Vein endothelial cell (primary cell): ENCODE results near the gene PHOX2A. TPM values are rescaled to one million over a fixed set of nuclear protein-coding genes. Genes with fewer than 3 reads are reported as not detected.

Source experiments
- total RNA-seq: library from RNA; depleted of rRNA; stranded (reverse); fragments of >200 nt; gene quantifications from 2 replicates; pipeline ENCODE4 v1.2.3, GENCODE V29; 2012

Gene PHOX2A
- not detected in 2 replicates for total RNA-seq

DNA sequence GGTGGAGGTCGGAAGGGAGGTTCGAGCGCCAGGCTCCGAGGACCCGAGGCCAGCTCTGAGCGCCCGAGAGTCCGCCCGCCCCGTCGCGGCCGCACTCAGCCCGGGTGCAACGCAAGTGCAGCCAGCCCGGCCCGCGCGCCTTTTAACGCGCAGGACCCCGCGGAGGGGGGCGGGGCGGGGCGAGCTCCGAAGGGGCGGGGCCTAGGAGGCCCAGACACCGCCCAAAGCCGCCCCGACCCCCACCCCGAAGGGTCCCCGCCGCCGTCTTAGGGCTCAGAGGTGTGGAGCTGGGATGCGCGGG lies at the start of gene PHOX2A:
Gene PHOX2A (minus strand): TSS at position 117 of the 301 bp plus-strand sequence. CDS start 172 bp downstream, outside the sequence.

DNA sequence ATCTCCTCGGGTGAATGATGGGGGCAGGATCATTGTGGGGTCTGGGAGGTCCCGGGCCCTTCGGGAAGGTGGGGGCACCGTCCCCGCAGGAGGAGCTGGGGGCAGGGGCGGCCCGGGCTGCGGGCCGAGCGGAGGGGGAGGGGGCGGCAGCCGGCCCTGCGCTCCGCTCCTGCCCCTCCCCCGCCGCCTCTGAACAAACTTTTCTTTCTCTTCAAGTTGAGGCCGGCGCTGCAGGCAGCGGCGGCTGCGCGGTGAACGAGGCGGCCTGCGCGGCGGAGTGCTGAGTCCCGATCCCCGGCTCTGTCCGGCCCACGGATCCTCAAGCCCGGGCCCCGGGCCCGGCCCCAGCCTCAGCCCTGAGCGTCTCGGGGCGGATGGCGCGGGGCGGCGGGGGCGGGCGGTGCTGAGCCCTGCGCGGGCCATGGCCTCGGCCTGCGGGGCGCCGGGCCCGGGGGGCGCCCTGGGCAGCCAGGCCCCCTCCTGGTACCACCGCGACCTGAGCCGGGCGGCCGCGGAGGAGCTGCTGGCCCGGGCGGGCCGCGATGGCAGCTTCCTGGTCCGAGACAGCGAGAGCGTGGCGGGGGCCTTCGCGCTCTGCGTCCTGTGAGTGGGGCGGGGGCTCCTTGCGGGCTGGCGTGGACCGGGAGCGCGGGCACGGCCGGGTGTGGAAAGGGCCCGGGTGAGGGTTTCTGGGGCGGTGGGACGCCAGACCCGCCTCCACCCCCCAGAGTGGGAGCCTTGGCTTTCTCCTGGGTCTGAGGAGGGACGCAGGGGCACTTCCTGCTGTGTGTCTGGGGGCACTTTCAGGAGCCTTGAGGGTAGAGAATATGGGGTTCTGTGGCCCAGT lies 19.2 kb downstream of the PHOX2A start, which contains the start of gene INPPL1:
Gene INPPL1 (plus strand): TSS at position 204 of the 847 bp plus-strand sequence. CDS start 218 bp downstream, at position 422.

DNA sequence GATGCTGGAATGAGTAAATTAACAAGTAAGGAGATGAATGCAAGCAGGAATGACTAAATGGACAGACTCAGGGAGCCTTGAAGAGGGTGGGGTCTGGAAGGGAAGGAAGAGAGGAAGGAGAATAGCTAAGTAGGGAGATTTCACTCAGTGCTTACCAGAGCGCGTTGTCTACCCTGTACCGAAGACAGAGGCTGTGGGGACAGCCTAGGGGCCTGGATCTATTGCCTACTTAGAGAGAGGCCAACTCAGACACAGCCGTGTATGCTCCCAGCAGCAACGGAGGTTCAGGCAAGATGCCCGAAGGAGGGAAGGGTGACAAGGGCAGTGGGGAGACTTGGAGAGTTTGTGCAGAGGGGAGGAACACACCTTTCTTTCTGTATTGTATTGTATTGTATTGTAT lies 27.3 kb downstream of the PHOX2A start, which contains the start of gene FOLR2:
Gene FOLR2 (plus strand): TSS at position 157 of the 400 bp plus-strand sequence. CDS start 1,791 bp downstream, outside the sequence.

DNA sequence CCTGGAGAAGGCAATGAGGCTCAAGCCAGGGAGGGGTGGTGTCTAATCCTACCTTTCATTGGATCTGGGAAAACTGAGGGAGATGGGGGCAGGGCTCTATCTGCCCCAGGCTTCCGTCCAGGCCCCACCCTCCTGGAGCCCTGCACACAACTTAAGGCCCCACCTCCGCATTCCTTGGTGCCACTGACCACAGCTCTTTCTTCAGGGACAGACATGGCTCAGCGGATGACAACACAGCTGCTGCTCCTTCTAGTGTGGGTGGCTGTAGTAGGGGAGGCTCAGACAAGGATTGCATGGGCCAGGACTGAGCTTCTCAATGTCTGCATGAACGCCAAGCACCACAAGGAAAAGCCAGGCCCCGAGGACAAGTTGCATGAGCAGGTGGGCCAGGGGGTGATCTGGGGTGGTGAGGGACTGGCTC lies 52.0 kb downstream of the PHOX2A start, which contains the start of gene FOLR1:
Gene FOLR1 (plus strand): TSS at position 180 of the 421 bp plus-strand sequence. CDS start 34 bp downstream, at position 214.

Other genes starting within 250 kb of the PHOX2A start
- 5.4 and 9.1 TPM in 2 replicates for gene IL18BP, start 245.3 kb downstream of the PHOX2A start, total RNA-seq
- gene NUMA1, start 163.6 kb downstream of the PHOX2A start, total RNA-seq = 168 and 194 TPM in 2 replicates
- gene LRRC51, start 163.3 kb downstream of the PHOX2A start, total RNA-seq = 2.9 and 6.2 TPM in 2 replicates
- 116 and 118 TPM in 2 replicates for gene LAMTOR1, start 140.9 kb downstream of the PHOX2A start, total RNA-seq
- 0.10 TPM in 1 of 2 replicates, not detected in the other for gene TOMT, start 138.3 kb downstream of the PHOX2A start, total RNA-seq
- gene ANAPC15, start 131.5 kb downstream of the PHOX2A start, total RNA-seq = 25.8 and 28.3 TPM in 2 replicates
- not detected in 2 replicates for gene FOLR3, start 108.5 kb downstream of the PHOX2A start, total RNA-seq
- not detected in 2 replicates for gene FOLR1, start 52.0 kb downstream of the PHOX2A start, total RNA-seq
- not detected in 2 replicates for gene FOLR2, start 27.4 kb downstream of the PHOX2A start, total RNA-seq
- gene INPPL1, start 19.4 kb downstream of the PHOX2A start, total RNA-seq = 67.0 and 80.4 TPM in 2 replicates
- gene CLPB, start 190.4 kb upstream of the PHOX2A start, total RNA-seq = 42.6 and 47.7 TPM in 2 replicates